Uterus (tissue), 2 donors: ENCODE data around the gene ARL14.

Experiments used
- CTCF ChIP-seq, 4 experiments: fragments of 200-600 bp in 2 of 4; fragments of 450-650 bp in 2 of 4; sonication (generic) in 2 of 4; IDR thresholded peaks; one replicate each; pipeline ENCODE4 v1.5.1; 2016 to 2019; ENCODE audit warnings: antibody characterized with exemption in 4 of 4, mild to moderate bottlenecking in 2 of 4, moderate library complexity in 1 of 4
- POLR2A ChIP-seq, 2 donors: fragments of 450-650 bp; IDR thresholded peaks; one replicate each; pipeline ENCODE4 v1.6.1; 2016; ENCODE audit warnings: antibody characterized with exemption in 2 of 2, mild to moderate bottlenecking in 1 of 2, moderate library complexity in 1 of 2

DNA sequence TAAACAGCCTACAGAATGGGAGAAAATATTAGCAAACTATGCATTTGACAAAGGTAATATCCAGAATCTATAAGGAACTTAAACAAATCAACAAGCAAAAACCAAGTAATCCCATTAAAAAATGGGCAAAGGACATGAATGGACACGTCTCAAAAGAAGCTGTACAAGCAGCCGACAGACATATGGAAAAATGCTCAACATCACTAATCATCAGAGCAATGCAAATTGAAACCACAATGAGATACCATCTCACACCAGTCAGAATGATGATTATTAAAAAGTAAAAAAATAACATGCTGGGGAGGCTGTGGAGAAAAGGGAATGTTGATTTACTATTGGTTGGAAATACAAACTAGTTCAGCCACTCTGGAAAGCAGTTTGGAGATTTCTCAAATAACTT lies 48.4 kb downstream of the ARL14 start:
- no peak for TF ChIP-seq CTCF (IDR thresholded peaks at IDR 0.05)
- no peak for TF ChIP-seq POLR2A (IDR thresholded peaks at IDR 0.05)
